GM19025 (cell line): ENCODE measurements around the gene DCBLD1.
A peak's percentile ranks its signal among the peaks of the same experiment; 100 is the strongest.

ENCODE experiments used
- ATAC-seq: cut with Tn5 transposase; IDR thresholded peaks from one replicate; pipeline ENCODE4 v1.9.1; 2021; ENCODE audit warnings: mild to moderate bottlenecking, low read depth, moderate library complexity; ENCODE audit not compliant: unreplicated experiment

Gene DCBLD1

DNA sequence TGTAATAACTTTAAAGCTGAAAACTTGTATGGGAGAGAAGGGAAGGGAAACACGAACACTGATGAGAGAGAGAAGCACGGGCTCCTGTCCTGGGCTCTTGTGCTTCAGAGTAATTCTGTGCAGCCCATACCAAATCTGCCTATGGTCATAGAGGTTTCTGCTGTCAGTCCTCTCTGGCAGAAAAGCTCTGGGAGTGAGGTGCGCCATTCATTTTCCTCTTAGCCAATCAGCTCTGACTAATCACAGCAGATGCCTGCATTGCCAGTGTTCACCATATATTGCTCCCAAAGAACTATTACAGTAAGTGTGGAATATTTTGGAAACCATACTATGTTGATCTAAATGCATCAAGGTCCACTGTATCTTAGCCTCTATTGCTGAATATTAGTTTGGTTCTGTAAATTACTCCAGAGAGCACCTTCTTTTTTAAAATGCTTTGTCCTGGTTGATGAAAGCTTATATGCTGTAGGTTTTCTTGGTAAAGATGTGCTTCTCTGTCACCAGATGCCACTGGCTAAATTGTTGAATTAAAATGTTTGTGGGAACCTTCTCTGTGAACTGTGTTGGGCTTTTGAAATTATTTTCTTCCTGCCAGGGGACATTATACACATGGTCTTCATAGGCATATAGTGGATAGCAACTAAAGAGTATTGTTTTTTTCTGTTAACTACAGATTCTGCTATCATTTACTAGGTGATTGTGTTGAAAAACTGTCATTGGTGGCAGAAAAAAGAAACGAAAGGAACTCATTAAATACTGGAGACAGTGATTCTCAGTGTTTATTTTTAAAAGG is 38.3 kb downstream of the DCBLD1 start:
- ATAC-seq = no peak

DNA sequence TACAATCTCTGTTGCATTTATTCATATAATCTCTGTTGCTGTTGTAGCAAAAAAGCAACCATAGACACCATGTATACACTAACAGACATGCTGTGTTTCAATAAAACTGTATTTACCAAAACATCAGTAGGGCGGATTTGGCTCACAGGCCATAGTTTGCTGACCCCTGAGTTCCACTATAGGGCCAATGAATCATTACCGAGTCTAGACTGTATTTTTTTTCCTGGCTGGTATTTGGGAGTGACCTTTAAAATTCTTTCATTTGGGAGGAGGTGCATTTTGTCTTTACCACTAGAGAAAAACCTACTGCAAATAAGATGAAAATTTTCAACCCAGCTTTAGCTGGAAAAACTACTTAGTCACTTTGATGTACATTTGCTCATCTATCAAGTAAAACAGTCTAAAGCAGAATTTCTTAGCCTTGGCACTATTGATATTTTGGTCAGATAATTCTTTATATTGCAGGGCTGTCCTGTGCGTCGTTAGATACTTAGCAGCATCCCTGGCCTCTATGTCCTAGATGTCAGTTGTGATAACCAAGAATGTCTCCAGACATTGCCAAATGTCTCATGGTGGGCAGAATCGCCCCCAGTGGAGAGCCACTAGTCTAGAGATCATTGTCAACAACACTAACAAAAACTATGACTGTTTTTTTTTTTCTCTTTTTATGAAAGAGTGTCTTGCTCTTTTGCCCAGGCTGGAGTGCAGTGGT is 39.5 kb downstream of the DCBLD1 start:
- ATAC-seq = no peak

DNA sequence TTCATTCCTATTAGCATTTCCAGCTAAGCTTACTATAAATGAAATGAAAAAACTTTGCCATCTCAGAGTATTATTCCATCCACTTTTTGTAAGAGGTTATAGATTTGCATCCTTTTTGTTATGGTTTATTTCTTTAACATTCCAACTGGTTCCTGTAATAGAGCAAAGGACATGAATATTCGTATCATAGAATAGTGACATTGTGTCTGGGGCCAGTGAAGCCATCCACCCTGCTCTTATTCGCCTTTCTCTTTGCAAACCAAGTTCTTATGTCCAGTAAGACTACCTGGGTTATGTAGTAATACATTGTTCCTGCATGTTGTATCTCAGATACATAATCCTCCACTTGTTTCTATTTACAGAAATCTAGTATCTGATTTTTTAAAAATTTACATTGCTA is 43.1 kb downstream of the DCBLD1 start:
- no peak for ATAC-seq

DNA sequence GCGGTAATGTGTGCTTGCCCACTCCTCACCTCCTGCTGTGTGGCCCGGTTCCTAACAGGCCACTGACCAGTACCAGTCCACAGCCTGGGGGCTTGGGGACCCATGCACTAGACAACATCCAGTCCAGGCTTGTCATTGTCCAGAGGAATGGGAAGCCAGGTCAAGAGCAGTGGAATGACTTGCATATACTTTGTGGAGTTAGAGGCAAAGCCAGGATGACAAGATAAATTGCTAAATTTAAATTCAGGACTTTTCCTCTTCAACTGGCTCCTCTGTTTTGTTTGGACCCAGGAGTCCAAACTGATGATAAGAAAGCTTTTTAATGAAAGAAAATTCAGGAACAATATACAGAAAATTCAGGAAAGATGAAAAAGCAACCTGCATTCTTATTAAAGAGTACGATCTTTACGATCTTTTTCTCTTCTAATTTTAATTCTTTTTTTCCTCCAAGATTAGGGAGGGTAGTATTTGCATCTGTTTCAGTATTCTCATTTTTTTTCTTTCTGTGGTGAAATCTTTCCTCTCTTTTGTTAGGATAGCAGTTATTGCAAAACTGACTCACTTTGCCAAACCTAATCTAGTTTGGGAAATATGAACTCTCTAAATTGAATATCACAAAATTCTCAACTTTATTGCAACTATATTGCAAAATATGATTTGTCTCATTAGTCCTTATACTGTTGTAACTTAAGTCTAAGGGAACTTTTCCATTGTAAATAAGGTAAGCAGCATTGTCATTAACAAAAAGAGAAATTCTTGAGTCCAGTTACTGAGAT is 48.2 kb downstream of the DCBLD1 start:
- ATAC-seq = no peak

DNA sequence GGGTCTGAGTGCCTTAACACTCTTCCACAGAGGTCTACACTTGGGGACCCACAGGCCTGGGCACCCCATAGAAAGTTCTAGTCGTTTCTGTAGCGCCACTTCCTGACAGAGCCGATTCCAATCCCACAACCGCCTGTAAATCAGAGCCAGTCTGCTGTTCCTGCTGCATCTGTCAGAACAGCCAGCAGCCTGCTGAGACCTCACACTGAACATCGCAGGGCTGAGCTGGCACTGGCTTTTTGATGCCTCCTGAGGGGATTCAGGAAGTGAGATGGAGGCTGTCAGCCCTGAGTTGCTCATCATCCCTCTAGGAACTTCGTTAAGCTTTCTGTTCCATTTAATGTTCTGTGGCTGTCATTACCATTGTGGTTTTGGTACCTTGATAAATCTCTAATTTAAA is 48.9 kb downstream of the DCBLD1 start:
- ATAC-seq = no peak

DNA sequence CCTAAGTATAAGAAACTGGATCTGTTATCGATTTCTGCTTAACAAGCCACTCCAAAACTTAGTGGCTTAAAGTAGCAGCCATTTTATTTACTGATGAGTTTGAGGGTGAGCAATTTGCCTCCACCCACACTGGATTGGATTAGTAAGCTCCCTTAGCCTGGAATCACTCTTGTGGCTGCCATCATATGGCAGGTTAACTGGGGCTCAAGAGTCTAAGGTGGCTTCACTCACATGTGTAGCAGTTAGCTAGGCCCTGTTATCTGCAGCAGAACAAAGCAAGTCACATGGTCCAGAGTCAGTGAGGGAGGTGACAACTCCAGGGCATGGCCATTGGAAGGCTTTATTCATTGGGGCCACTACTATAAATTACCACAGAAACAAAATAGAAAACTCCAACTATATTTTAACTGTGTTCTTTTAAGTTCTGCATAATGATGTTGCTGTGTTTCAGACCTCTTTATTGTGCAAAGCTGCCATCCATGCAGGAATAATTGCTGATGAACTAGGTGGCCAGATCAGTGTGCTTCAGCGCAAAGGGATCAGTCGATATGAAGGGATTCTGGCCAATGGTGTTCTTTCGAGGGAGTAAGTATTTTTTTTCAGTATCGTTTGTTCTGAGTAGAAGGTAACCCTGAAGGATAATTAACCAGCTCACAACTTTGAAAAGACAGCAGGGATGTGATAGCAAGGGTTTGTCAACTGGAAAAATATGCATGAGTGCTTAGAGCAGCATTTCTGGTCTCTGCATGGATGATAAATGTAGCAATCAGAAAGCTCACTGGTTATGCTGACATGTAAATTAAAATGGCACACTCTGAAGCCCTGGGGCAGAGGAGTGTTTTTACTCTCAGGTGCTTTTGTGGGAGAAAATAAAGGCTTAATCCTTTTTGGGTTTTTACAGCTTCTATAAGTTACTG is 49.6 kb downstream of the DCBLD1 start:
- ATAC-seq = no peak

DNA sequence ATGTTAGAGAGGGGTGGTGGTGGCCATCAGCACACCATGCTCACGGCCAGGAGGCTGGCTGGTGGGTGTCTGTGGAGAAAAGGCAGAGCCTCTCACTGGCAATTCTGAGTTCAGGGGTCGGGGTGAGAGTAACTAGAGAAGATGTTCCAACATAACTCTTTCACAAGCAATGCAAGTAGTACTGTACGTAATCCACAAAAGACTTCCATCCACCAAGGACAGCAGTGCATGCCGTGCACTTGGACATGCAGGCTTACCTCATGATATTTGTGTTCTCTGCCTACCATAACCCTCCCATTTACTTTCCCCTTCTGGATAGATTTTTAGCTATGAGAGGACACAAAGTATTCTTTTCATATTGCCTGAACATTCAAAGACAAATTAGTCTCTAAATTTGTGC is 51.3 kb downstream of the DCBLD1 start:
- ATAC-seq = no peak

DNA sequence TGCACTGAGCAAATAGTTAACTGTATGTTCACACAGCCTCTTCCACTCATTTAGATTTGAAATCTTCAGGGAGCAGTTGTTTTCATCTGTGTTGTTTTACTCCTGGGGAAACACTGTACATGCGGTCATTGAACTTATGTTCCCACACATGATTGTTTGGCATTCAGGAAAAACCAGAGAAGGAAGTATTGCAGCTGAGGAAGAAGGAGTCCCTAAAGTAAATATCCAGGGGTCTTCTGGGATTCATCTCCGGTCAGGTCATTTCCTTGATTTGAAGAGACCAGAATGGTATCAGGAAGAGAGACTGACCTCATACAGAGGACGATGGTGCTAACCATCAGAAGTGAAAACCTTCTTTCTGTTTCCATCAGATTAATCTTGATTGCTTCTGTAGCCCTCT is 52.5 kb downstream of the DCBLD1 start:
- no peak for ATAC-seq

DNA sequence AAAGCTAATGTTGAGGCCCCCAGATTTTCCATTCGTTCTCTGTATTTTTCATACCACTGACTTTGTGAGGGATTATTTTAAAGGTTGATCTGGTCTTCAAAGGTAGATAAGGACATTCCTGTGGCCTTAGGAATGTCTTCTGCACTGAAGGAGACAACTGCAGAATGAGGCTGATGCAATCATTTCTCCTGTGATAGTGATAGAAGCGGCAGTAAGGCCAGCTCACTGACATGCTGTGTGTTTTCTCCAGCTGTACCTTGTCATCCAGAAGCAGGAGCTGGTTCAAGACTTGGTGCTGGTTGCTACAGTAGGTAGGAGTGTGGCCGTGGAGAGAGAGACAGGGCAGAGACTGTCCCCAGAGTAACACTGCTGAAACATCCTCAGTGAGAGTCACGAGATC is 53.8 kb downstream of the DCBLD1 start:
- ATAC-seq = no peak

DNA sequence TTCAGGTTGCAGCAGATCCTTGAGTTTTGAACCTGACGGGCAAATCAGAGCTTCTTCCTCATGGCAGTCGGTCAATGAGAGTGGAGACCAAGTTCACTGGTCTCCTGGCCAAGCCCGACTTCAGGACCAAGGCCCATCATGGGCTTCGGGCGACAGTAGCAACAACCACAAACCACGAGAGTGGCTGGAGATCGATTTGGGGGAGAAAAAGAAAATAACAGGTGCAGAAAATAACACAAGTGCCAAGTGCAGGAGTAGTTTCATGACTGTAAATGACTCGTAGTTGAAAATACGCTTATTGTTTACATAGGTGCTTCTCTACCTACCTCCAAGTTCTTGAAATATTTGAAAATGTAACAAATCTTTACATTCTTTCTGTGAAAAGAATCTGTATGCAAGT is 56.1 kb downstream of the DCBLD1 start:
- ATAC-seq = no peak

DNA sequence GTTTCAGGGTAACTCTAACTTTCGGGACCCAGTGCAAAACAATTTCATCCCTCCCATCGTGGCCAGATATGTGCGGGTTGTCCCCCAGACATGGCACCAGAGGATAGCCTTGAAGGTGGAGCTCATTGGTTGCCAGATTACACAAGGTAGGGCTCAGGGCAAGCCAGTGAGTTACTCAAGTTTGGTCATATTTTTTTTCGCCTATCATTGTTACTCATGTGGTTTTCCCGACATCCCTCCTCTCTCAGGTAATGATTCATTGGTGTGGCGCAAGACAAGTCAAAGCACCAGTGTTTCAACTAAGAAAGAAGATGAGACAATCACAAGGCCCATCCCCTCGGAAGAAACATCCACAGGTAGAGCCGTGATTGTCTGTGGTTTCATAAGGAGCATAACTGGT is 58.2 kb downstream of the DCBLD1 start:
- no peak for ATAC-seq

DNA sequence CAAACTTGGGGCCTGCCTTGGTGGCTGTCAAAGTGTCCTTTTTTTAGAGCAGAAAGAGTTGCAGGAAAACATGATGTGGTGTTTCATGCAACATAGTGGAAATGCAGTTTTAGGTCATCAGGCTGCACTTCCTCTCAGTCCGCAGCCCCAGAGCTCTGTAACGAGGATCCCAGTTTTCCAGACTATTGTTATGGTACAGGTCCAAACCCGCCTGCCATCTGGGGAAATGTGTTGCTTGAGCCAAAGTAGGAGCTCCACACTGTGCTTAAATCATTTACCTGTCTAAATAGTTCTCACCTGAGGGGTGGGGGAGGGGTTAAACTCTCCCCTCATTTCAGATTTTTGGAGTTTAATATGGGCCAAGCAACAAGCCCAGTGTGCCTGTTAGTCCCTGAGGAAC is 60.0 kb downstream of the DCBLD1 start:
- ATAC-seq = no peak

DNA sequence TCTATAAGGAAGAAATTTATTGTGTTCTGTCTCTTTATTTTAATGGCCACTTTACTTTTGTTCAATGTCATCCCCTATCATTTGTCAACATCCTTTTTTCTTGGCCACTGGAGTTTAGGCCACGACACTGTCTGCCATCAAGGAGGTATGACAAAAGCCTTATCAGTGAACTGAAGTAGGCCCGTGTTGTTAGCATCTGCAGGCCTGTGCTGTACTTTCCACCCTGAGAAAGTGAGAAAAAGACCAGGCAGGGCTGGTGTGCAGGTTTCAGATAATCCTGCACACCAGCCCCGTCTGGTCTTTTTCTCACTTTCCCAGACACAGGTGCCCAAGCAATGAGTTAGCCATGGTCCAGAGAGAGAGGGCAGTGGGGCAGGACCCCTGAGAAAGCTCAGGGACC is 62.2 kb downstream of the DCBLD1 start:
- no peak for ATAC-seq

DNA sequence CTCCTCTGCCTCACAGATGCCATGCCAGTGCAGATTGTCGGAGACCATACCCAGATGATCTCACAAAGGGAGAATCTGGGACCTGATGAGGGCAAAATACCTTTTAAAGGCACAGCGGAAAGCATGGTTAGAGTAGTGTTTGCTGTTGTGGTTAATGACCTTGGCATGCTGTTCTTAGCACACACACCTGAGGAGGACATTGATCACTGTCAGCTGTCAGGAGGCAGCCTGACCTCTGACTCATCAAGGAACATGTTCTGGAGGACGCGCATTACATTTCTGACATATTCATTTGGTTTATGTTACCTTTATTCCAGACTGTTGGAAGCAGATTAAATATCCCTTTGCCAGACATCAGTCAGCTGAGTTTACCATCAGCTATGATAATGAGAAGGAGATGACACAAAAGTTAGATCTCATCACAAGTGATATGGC is 62.7 kb downstream of the DCBLD1 start:
- ATAC-seq = no peak

DNA sequence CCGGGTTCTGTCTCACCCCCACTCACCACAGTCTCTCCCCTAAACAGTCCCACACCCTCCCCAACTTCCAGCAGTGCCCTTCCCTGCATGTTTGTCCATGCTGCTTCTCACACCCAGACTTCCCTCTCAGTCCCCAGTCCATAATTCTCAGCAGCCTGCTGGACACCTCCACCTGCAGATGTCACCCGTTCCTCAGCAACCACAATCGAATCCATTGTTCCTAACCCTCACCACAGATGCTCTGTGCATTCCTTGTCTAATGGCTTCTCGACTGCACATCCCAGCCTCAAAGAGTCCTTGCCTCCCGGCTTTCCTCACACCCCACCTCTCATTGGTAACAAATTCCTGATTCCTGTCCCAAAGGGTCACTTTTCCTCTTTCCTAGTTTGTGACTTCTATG is 64.2 kb downstream of the DCBLD1 start:
- no peak for ATAC-seq

DNA sequence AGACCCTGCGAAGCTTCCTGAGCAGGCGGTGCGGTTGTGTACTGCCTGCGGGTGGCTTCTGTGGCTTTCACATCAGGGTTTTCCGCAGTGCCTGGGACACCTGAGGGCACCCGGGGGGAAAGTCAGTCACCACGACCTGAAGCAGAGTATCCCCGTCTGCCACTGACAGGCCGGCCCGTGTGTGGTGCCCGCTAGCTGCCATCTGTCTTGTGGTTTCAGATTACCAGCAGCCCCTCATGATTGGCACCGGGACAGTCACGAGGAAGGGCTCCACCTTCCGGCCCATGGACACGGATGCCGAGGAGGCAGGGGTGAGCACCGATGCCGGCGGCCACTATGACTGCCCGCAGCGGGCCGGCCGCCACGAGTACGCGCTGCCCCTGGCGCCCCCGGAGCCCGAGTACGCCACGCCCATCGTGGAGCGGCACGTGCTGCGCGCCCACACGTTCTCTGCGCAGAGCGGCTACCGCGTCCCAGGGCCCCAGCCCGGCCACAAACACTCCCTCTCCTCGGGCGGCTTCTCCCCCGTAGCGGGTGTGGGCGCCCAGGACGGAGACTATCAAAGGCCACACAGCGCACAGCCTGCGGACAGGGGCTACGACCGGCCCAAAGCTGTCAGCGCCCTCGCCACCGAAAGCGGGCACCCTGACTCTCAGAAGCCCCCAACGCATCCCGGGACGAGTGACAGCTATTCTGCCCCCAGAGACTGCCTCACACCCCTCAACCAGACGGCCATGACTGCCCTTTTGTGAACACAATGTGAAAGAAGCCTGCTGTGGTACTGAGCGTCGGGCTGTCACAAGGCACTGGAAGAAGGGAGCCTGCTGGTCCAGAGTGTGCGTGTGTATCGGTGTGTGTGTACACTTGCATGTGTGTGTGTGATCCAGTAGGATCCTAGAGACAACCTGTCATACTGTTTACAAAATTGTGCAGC is 65.5 kb downstream of the DCBLD1 start:
- ATAC-seq = peak; percentile 59

DNA sequence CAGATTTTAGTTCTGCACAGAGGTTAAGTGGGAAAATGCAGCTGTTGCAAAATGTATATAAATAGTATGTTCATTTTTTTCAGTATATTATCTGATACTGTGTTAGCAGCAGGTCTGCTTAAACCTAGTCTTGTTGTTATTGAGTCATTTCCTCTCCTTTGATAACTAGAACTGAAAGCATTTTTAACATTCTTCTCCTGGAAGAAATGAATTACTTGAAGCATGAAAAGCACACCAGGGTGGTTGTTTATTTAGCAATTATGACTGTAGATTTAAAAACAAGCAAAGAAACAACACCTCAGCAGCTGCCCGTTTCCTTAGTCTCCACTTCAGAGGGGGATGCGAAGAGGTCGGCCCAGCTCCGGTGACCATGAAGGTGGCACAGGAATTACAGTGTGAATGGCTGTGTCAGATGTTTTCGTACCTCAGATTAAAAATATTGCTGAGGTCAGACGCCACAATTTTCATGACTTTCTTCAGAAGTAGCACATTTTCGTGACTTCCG is 66.4 kb downstream of the DCBLD1 start:
- no peak for ATAC-seq

DNA sequence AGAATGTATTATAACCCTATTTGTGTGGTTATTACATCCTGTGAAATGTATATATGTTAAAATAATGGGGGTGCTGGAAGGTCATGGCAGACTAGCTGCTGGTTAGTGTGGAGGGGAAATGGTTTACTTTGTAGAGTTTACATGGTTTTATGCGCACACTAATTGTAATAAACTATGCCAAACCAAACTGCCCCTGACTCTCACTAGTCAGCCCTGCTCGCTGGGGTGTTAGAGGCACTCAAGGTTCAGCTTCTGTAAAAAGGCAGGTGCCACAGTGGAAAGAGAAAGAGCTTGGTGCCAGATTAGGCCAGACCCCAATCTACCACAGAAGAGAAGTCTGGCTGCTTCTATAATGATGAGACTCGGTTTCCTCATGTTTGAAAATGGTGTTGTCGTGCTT is 67.1 kb downstream of the DCBLD1 start:
- ATAC-seq = no peak

DNA sequence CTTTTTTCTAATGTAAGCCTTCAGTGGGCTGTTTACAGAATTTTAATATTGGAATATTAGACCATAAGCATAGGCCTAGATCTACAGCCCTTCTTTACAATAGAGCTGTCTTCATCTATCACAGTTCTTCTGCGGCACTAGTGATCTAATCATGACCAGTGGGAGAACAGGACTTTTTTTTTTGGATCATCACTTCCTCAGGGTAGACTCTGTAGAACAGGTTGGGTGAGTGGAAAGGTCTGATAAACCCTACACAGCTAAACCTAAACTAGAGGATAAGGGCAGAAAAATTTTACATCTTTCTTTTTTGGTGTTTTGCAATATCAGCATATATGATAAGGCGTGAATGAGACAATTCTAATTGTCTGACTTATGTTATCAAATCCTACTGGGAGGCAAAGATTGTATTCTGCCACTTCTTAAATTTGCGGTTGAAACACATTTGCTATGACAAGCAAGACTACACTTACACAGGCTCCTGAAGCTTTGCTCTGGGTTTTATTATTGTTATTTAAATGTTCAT is 67.7 kb downstream of the DCBLD1 start:
- no peak for ATAC-seq
